Subcutaneous abdominal adipose tissue (tissue), 5 donors: ENCODE data around the gene FBXO38.

Source experiments
- H3K27ac ChIP-seq: one replicate; pipeline ENCODE4 v1.7.0; 2013; ENCODE audit warnings: low read depth, mild to moderate bottlenecking, inconsistent platforms, low read length, moderate library complexity
- H3K27me3 ChIP-seq, 5 donors: one replicate each; pipeline ENCODE4 v1.7.0; 2013; ENCODE audit warnings: low read length in 5 of 5, inconsistent platforms in 1 of 5; ENCODE audit not compliant: control insufficient read depth in 5 of 5, insufficient read depth in 4 of 5
- H3K36me3 ChIP-seq, 5 donors: one replicate each; pipeline ENCODE4 v1.7.0; 2013; ENCODE audit warnings: low read length in 5 of 5; ENCODE audit not compliant: control insufficient read depth in 5 of 5, insufficient read depth in 5 of 5
- H3K4me1 ChIP-seq, 5 donors: one replicate each; pipeline ENCODE4 v1.7.0; 2013; ENCODE audit warnings: low read length in 5 of 5, mild to moderate bottlenecking in 3 of 5, moderate library complexity in 1 of 5; ENCODE audit not compliant: control insufficient read depth in 5 of 5, insufficient read depth in 5 of 5
- H3K4me3 ChIP-seq, 5 donors: one replicate each; pipeline ENCODE4 v1.7.0; 2013; ENCODE audit warnings: low read length in 5 of 5, low read depth in 1 of 5
- H3K9ac ChIP-seq, 5 donors: one replicate each; pipeline ENCODE4 v1.7.0; 2013; ENCODE audit warnings: low read length in 5 of 5, mild to moderate bottlenecking in 4 of 5, moderate library complexity in 3 of 5
- H3K9me3 ChIP-seq, 5 donors: one replicate each; pipeline ENCODE4 v1.7.0; 2013; ENCODE audit warnings: low read length in 5 of 5; ENCODE audit not compliant: control insufficient read depth in 5 of 5
- donor health status: healthy.
- donor health status: healthy.
- donor health status: healthy.
- donor health status: healthy.
- donor health status: healthy.

Gene FBXO38

DNA sequence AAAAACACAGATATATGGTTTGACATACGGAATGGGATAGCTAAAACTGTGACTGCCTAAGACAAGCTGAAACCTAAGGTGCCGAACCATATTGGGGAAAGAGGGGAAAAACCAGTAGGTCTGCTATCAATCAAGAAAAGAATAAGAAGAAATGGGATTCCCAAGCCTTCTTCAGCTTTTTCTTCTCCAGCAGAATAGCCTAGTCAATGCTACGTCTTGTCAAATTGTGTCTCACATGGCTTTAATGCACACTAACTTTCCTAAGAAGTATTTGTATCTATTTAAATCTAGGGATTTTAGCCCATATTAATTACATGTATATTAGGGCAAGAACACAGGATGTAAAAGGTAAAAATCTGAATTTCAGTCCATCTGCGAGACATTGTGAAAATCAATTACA lies 797 bp upstream of the FBXO38 start:
- peaks cover 5 to 35% (median 30%) of the 10 kb centered on the region in 5 donors for H3K4me1 ChIP-seq
- H3K9ac ChIP-seq, result peak overlapping the region; percentile 77 to 98 (median 90)
- H3K4me3 ChIP-seq, result peak overlapping the region; percentile 76 to 98 (median 87)
- H3K36me3 ChIP-seq, result peaks cover 0 to 8% (median 2%) of the 10 kb centered on the region in 5 donors
- no peaks in the 10 kb centered on the region for H3K27me3 ChIP-seq
- H3K9me3 ChIP-seq, result no peaks in the 10 kb centered on the region
- peak overlapping the region; percentile 86 for H3K27ac ChIP-seq

DNA sequence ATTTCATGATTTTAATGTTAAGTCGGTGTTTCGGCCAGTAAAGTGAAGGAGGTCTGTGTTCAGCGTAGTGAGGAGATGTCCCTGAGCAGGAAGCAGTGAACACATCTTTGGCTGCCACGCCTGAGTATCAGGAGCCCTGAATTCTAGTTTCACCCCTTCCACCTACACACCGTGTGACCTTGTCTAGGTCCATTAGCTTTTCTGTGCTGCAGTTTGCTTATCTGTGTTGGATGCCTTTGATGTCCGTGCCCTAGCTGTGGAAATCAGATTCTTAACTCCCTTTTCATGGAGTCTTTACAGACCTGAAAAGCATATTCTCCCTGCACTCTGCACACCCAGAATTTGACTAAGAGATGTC lies 601 bp downstream of the FBXO38 start:
- peak overlapping the region; percentile 86 for H3K27ac ChIP-seq
- H3K27me3 ChIP-seq, result no peaks in the 10 kb centered on the region
- H3K9ac ChIP-seq, result peak overlapping the region; percentile 89 to 100 (median 97)
- no peaks in the 10 kb centered on the region for H3K9me3 ChIP-seq
- peaks cover 5 to 35% (median 31%) of the 10 kb centered on the region in 5 donors for H3K4me1 ChIP-seq
- peaks cover 0 to 5% (median 4%) of the 10 kb centered on the region in 5 donors for H3K36me3 ChIP-seq
- peak overlapping the region; percentile 76 to 98 (median 87) for H3K4me3 ChIP-seq

- Histone ChIP-seq H3K9me3 (no peaks in the 10 kb centered on the region), H3K9ac (peak overlapping the region in 4 of 5 donors; percentile 11 to 100 (median 98)), H3K4me1 (peaks cover 5 to 35% (median 31%) of the 10 kb centered on the region in 5 donors), H3K27ac (no peak overlapping the region), H3K4me3 (peak overlapping the region in 3 of 5 donors; percentile 87 to 98 (median 93)), H3K36me3 (peaks cover 0 to 5% (median 4%) of the 10 kb centered on the region in 5 donors), H3K27me3 (no peaks in the 10 kb centered on the region)
Observed at GRCh38 chr5:148385094-148385493, 1.3 kb downstream of the FBXO38 start.

DNA sequence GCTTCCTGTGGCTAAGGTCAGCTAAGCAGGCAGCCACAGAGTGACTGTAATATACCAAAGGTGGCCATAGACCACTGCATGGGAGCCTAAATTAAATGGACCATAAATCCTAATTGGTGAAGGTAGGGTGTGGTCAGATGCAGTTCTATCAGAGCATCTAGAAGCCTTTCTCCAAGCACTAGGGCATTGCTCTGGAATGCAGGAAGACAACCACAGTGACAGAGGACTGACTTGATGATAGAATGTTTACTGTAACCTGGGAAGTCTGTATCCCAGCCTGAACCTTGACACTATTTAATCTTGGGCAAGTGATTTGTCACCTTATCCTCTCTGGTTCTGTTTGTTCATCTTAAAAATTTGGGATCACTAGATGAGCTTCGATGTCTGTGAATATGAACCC lies 2.3 kb downstream of the FBXO38 start:
- Histone ChIP-seq H3K9me3 (no peaks in the 10 kb centered on the region), H3K4me1 (peaks cover 5 to 37% (median 32%) of the 10 kb centered on the region in 5 donors), H3K9ac (peak overlapping the region in 1 of 5 donors; percentile 6), H3K27me3 (no peaks in the 10 kb centered on the region), H3K36me3 (peaks cover 0 to 5% (median 4%) of the 10 kb centered on the region in 5 donors), H3K4me3 (no peak overlapping the region), H3K27ac (no peak overlapping the region)

DNA sequence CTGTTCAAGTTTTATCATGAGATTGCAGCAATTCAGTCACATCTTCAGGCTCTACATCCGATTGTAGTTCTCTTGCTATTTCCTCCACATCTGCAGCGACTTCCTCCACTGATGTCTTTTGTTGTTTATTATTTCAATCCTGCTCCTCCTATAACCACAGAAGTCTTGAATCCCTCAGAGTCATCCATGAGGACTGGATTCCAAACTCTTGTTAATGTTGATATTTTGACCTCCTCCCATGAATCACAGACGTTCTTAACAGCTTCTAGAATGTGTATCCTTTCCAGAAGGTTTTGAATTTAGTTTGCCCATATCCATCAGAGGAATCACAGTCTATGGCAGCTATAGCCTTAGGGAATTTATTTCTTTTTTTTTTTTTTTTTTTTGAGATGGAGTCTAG lies 3.6 kb downstream of the FBXO38 start:
- Histone ChIP-seq H3K9ac (no peak overlapping the region), H3K36me3 (peaks cover 0 to 5% (median 4%) of the 10 kb centered on the region in 5 donors), H3K9me3 (no peaks in the 10 kb centered on the region), H3K4me1 (peaks cover 5 to 39% (median 36%) of the 10 kb centered on the region in 5 donors), H3K27ac (no peak overlapping the region), H3K4me3 (no peak overlapping the region), H3K27me3 (no peaks in the 10 kb centered on the region)

DNA sequence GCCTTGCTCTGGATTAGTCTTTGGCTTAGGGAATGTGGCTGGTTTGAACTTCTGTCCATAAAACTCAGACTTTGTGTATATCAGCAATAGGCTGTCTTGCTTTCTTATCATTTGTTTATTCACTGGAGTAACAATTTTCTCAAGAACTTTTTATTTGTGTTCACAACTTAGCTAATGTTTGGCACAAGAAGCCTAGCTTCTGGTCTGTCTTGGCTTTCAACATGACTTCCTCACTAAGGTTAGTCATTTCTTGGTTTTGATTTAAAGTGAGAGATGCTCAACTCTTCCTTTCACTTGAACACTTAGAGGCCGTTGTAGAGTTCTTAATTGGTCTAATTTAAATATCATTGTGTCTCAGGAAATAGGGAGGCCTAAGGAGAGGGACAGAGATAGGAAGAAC lies 4.9 kb downstream of the FBXO38 start:
- peaks cover 0 to 10% (median 5%) of the 10 kb centered on the region in 5 donors for H3K36me3 ChIP-seq
- H3K27ac ChIP-seq, result no peak overlapping the region
- no peak overlapping the region for H3K9ac ChIP-seq
- H3K4me1 ChIP-seq, result peaks cover 5 to 30% (median 28%) of the 10 kb centered on the region in 5 donors
- H3K27me3 ChIP-seq, result no peaks in the 10 kb centered on the region
- H3K4me3 ChIP-seq, result no peak overlapping the region
- no peaks in the 10 kb centered on the region for H3K9me3 ChIP-seq

- Histone ChIP-seq H3K9me3 (no peaks in the 10 kb centered on the region), H3K4me1 (peaks cover 0 to 16% (median 10%) of the 10 kb centered on the region in 5 donors), H3K27ac (no peak overlapping the region), H3K36me3 (peaks cover 7 to 22% (median 14%) of the 10 kb centered on the region in 5 donors), H3K4me3 (no peak overlapping the region), H3K9ac (peak overlapping the region in 2 of 5 donors; percentile 5 to 18), H3K27me3 (no peaks in the 10 kb centered on the region)
Observed at GRCh38 chr5:148390914-148391313, 7.2 kb downstream of the FBXO38 start.

GRCh38 chr5:148391422-148391821 lies 7.7 kb downstream of the FBXO38 start:
- H3K27me3 ChIP-seq, result no peaks in the 10 kb centered on the region
- H3K27ac ChIP-seq, result no peak overlapping the region
- H3K9me3 ChIP-seq, result no peaks in the 10 kb centered on the region
- peaks cover 7 to 23% (median 14%) of the 10 kb centered on the region in 5 donors for H3K36me3 ChIP-seq
- H3K4me3 ChIP-seq, result no peak overlapping the region
- peaks cover 0 to 11% (median 5%) of the 10 kb centered on the region in 5 donors for H3K4me1 ChIP-seq
- H3K9ac ChIP-seq, result peak overlapping the region in 1 of 5 donors; percentile 18

GRCh38 chr5:148393390-148393741 lies 9.6 kb downstream of the FBXO38 start:
- Histone ChIP-seq H3K4me3 (no peak overlapping the region), H3K4me1 (peaks cover 0 to 8% (median 3%) of the 10 kb centered on the region in 5 donors), H3K27me3 (no peaks in the 10 kb centered on the region), H3K9ac (peak overlapping the region in 1 of 5 donors; percentile 33), H3K27ac (no peak overlapping the region), H3K36me3 (peaks cover 9 to 20% (median 16%) of the 10 kb centered on the region in 5 donors), H3K9me3 (no peaks in the 10 kb centered on the region)

- Histone ChIP-seq H3K9me3 (no peaks in the 10 kb centered on the region), H3K27me3 (no peaks in the 10 kb centered on the region), H3K36me3 (peaks cover 18 to 33% (median 22%) of the 10 kb centered on the region in 5 donors), H3K4me3 (no peak overlapping the region), H3K9ac (no peak overlapping the region), H3K4me1 (peaks cover 0 to 6% (median 3%) of the 10 kb centered on the region in 5 donors), H3K27ac (no peak overlapping the region)
Observed at GRCh38 chr5:148394587-148395019, 10.8 kb downstream of the FBXO38 start.
